Karpas-422 (cell line): Measurements from ENCODE around the gene CLIP4. TPM values are rescaled to one million over a fixed set of nuclear protein-coding genes. Genes with fewer than 3 reads are reported as not detected.

Experiments used
- DNase-seq: peaks from one replicate; pipeline ENCODE4 v3.0.0-alpha.2; 2015
- H2AFZ ChIP-seq: fragments of 200-600 bp; sonication (generic); 2 replicates; pipeline ENCODE4 v1.6.1; 2014; ENCODE audit warnings: antibody characterized with exemption, low read length, mixed read lengths
- H3K27ac ChIP-seq: fragments of 200-600 bp; sonication (generic); 2 replicates; pipeline ENCODE4 v1.5.1; 2014; ENCODE audit warnings: mild to moderate bottlenecking, low read length, moderate library complexity
- H3K27me3 ChIP-seq: fragments of 200-600 bp; sonication (generic); 2 replicates; pipeline ENCODE4 v1.6.1; 2014; ENCODE audit warnings: low read length, mixed read lengths
- H3K36me3 ChIP-seq: fragments of 200-600 bp; sonication (generic); 2 replicates; pipeline ENCODE4 v1.6.1; 2014; ENCODE audit warnings: low read length, mixed read lengths; ENCODE audit not compliant: insufficient read depth
- H3K4me1 ChIP-seq: fragments of 200-600 bp; sonication (generic); 2 replicates; pipeline ENCODE4 v1.6.1; 2014; ENCODE audit warnings: mild to moderate bottlenecking, low read length, mixed read lengths
- H3K4me2 ChIP-seq: fragments of 200-600 bp; sonication (generic); 2 replicates; pipeline ENCODE4 v1.6.1; 2014; ENCODE audit warnings: low read length, low read depth, mild to moderate bottlenecking; ENCODE audit not compliant: poor library complexity, severe bottlenecking
- H3K4me3 ChIP-seq: fragments of 200-600 bp; sonication (generic); 2 replicates; pipeline ENCODE4 v1.5.1; 2014; ENCODE audit warnings: mild to moderate bottlenecking, antibody characterized with exemption, low read length, mixed read lengths
- H3K79me2 ChIP-seq: fragments of 200-600 bp; sonication (generic); 2 replicates; pipeline ENCODE4 v1.6.1; 2014; ENCODE audit warnings: mild to moderate bottlenecking, low read length, mixed read lengths
- H3K9ac ChIP-seq: fragments of 200-600 bp; sonication (generic); 2 replicates; pipeline ENCODE4 v1.6.0; 2014; ENCODE audit warnings: low read length
- H3K9me2 ChIP-seq: fragments of 200-600 bp; sonication (generic), shearing (Covaris generic); replicated peaks from 2 replicates; pipeline ENCODE4 v1.6.0; 2014; ENCODE audit warnings: mild to moderate bottlenecking, low read length, moderate library complexity; ENCODE audit not compliant: insufficient read depth
- H3K9me3 ChIP-seq: fragments of 300-700, 200-600 bp; sonication (generic); 2 replicates; pipeline ENCODE4 v1.6.1; 2014; ENCODE audit warnings: low read length, mixed read lengths
- H4K20me1 ChIP-seq: fragments of 200-600 bp; sonication (generic); 2 replicates; pipeline ENCODE4 v1.6.1; 2014; ENCODE audit warnings: mild to moderate bottlenecking, antibody characterized with exemption, low read length, low read depth; ENCODE audit not compliant: insufficient read depth
- total RNA-seq: library from RNA; depleted of rRNA; stranded (reverse); fragments of >200 nt; shearing (Covaris generic); gene quantifications from 2 replicates; pipeline ENCODE4 v1.2.3, GENCODE V29; 2014; ENCODE audit warnings: low replicate concordance

The CLIP4 gene
- total RNA-seq, 1 experiment from 2014 or later = not detected

DNA sequence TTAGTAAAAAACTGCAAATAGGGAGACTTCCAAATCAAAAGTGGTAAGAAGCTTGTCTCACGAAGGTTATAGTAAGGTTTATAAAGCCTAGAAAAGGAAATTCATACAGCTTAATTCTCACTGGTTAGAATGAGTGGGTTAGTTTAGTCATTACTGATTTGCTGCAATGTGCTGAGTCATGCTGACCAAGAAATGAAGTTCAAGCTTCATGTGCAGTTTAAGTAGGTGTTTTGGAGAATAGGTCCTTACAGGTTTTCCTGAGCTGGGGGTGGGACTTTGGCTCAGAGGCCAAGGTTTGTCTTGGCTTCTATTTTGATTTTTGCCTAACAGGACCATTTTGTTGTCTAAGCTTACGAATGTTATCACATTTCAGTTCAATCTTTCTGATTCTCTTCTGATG, 15.1 kb downstream of the CLIP4 start:
- no peaks in the 10 kb centered on the region for H3K9me3 ChIP-seq
- H3K9ac ChIP-seq = no peak overlapping the region
- DNase-seq = peak; percentile 46
- H3K79me2 ChIP-seq = no peaks in the 10 kb centered on the region
- H4K20me1 ChIP-seq = no peaks in the 10 kb centered on the region
- no peak overlapping the region for H3K4me3 ChIP-seq
- no peaks in the 10 kb centered on the region for H3K36me3 ChIP-seq
- no peaks in the 10 kb centered on the region for H3K9me2 ChIP-seq
- peak overlapping the region; percentile 29; the same call in 1 of the 2 replicates for H2AFZ ChIP-seq
- no peaks in the 10 kb centered on the region; the same call in 1 of the 2 replicates for H3K27me3 ChIP-seq
- peak overlapping the region; percentile 4 for H3K4me2 ChIP-seq
- no peak overlapping the region for H3K27ac ChIP-seq
- peaks cover 14% of the 10 kb centered on the region for H3K4me1 ChIP-seq

DNA sequence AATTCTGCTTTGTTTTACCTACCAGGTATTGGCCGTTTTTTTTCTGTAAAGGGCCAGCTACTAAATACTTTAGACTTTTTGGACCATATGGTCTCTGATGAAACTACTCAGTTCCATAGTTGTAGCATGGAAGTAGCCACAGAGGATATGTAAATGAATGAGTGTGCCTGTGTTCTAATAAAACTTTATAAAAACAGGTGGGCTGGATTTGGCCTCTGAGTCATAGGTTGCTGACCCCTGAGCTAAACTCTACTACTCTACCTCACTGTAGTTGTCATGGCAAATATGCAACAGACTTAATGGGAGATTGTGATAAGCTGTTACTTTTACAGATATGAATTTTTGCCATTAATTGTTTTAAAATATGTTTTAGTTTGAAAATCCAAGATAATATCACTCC, 19.7 kb downstream of the CLIP4 start:
- H3K9ac ChIP-seq = no peak overlapping the region
- no peak overlapping the region for H2AFZ ChIP-seq
- H3K36me3 ChIP-seq = no peaks in the 10 kb centered on the region
- no peaks in the 10 kb centered on the region for H3K79me2 ChIP-seq
- no peak overlapping the region for H3K4me2 ChIP-seq
- H4K20me1 ChIP-seq = no peaks in the 10 kb centered on the region
- DNase-seq = no peak
- H3K27ac ChIP-seq = no peak overlapping the region
- H3K4me1 ChIP-seq = peaks cover 14% of the 10 kb centered on the region
- no peak overlapping the region for H3K4me3 ChIP-seq
- H3K9me3 ChIP-seq = no peaks in the 10 kb centered on the region
- H3K27me3 ChIP-seq = no peaks in the 10 kb centered on the region
- no peaks in the 10 kb centered on the region for H3K9me2 ChIP-seq

GRCh38 chr2:29139152-29139551, 23.9 kb downstream of the CLIP4 start:
- Histone ChIP-seq H3K36me3 (no peaks in the 10 kb centered on the region), H4K20me1 (no peaks in the 10 kb centered on the region), H3K9ac (no peak overlapping the region), H3K4me3 (no peak overlapping the region), H3K9me2 (no peaks in the 10 kb centered on the region), H3K79me2 (no peaks in the 10 kb centered on the region), H3K4me1 (peaks cover 5% of the 10 kb centered on the region; the same call in 1 of the 2 replicates), H3K27ac (no peak overlapping the region), H3K9me3 (no peaks in the 10 kb centered on the region), H3K4me2 (no peak overlapping the region), H3K27me3 (no peaks in the 10 kb centered on the region), H2AFZ (no peak overlapping the region)
- no peak for DNase-seq

DNA sequence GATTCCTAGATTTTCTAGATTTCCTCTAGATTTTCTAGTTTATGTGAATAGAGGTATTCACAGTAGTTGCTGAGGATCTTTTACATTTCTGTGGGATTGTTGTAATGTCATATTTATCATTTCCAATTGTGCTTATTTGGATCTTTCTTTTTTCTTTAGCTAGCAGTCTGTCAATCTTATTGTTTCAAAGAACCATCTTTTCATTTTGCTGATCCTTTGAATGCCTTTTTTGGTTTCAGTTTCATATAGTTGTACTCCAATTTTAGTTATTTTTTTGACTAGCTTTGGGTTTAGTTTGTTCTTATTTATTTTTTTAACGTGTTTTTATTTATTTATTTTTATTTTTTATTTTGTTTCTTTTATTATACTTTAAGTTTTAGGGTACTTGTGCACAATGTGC, 24.5 kb downstream of the CLIP4 start:
- Histone ChIP-seq H3K79me2 (no peaks in the 10 kb centered on the region), H3K4me2 (no peak overlapping the region)
- no peak for DNase-seq

GRCh38 chr2:29143657-29144056, 28.4 kb downstream of the CLIP4 start:
- H3K79me2 ChIP-seq = no peaks in the 10 kb centered on the region
- H3K4me2 ChIP-seq = no peak overlapping the region
- H3K9me2 ChIP-seq = no peaks in the 10 kb centered on the region
- no peaks in the 10 kb centered on the region for H3K9me3 ChIP-seq
- DNase-seq = no peak
- no peak overlapping the region for H3K27ac ChIP-seq
- H3K4me1 ChIP-seq = no peaks in the 10 kb centered on the region
- H3K9ac ChIP-seq = no peak overlapping the region
- H4K20me1 ChIP-seq = no peaks in the 10 kb centered on the region
- H3K36me3 ChIP-seq = no peaks in the 10 kb centered on the region
- no peak overlapping the region for H3K4me3 ChIP-seq
- H2AFZ ChIP-seq = no peak overlapping the region
- no peaks in the 10 kb centered on the region for H3K27me3 ChIP-seq

More for the DNA sequence above, 24.5 kb downstream of the CLIP4 start:
- no peaks in the 10 kb centered on the region for H3K9me2 ChIP-seq
- H3K4me3 ChIP-seq = no peak overlapping the region
- H2AFZ ChIP-seq = no peak overlapping the region
- H3K27me3 ChIP-seq = no peaks in the 10 kb centered on the region
- no peaks in the 10 kb centered on the region for H4K20me1 ChIP-seq
- H3K27ac ChIP-seq = no peak overlapping the region
- H3K9ac ChIP-seq = no peak overlapping the region
- no peaks in the 10 kb centered on the region for H3K36me3 ChIP-seq
- H3K9me3 ChIP-seq = no peaks in the 10 kb centered on the region
- peaks cover 5% of the 10 kb centered on the region; the same call in 1 of the 2 replicates for H3K4me1 ChIP-seq

- no peak overlapping the region for H3K9ac ChIP-seq
- no peaks in the 10 kb centered on the region for H4K20me1 ChIP-seq
- H3K9me3 ChIP-seq = no peaks in the 10 kb centered on the region
- H3K4me3 ChIP-seq = no peak overlapping the region
- DNase-seq = no peak
- H3K36me3 ChIP-seq = no peaks in the 10 kb centered on the region
- H3K79me2 ChIP-seq = no peaks in the 10 kb centered on the region
- H3K9me2 ChIP-seq = no peaks in the 10 kb centered on the region
- no peak overlapping the region for H3K4me2 ChIP-seq
- H3K27ac ChIP-seq = no peak overlapping the region
- H3K27me3 ChIP-seq = no peaks in the 10 kb centered on the region
- H3K4me1 ChIP-seq = no peaks in the 10 kb centered on the region
- H2AFZ ChIP-seq = no peak overlapping the region
These were observed 31.0 kb downstream of the CLIP4 start for GRCh38 chr2:29146197-29146596.

DNA sequence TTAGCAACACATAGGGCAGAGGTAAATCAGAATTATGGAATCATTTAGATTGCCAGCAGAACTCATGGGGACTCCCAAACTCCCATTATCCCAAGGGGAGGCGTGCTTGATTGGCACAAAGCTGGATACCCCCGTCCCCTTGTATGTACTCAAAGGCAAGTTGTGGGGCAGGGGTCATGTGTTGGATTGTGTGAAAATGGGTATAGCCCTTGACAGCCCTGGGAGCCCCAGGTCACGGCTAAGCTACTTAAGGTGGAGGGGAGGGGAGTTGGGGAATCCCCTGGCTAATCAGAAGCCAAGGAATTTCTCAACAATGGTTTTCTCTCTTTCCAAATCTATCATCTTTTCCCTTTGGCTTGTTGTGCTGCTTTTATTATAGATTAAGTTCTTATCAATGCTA, 32.7 kb downstream of the CLIP4 start:
- no peak overlapping the region for H3K27ac ChIP-seq
- H4K20me1 ChIP-seq = no peaks in the 10 kb centered on the region
- H3K36me3 ChIP-seq = no peaks in the 10 kb centered on the region
- DNase-seq = no peak
- H3K79me2 ChIP-seq = no peaks in the 10 kb centered on the region
- no peaks in the 10 kb centered on the region for H3K4me1 ChIP-seq
- H3K4me3 ChIP-seq = no peak overlapping the region
- H3K4me2 ChIP-seq = no peak overlapping the region
- H3K27me3 ChIP-seq = no peaks in the 10 kb centered on the region
- H3K9me3 ChIP-seq = no peaks in the 10 kb centered on the region
- no peak overlapping the region for H2AFZ ChIP-seq
- no peak overlapping the region for H3K9ac ChIP-seq
- no peaks in the 10 kb centered on the region for H3K9me2 ChIP-seq

- no peak overlapping the region for H3K4me2 ChIP-seq
- no peak overlapping the region for H3K27ac ChIP-seq
- no peak overlapping the region for H3K9ac ChIP-seq
- no peaks in the 10 kb centered on the region for H3K9me3 ChIP-seq
- no peak overlapping the region for H2AFZ ChIP-seq
- no peak overlapping the region for H3K4me3 ChIP-seq
- no peaks in the 10 kb centered on the region for H3K36me3 ChIP-seq
- no peaks in the 10 kb centered on the region for H4K20me1 ChIP-seq
- H3K9me2 ChIP-seq = no peaks in the 10 kb centered on the region
- no peaks in the 10 kb centered on the region for H3K79me2 ChIP-seq
- peaks cover 9% of the 10 kb centered on the region for H3K4me1 ChIP-seq
- H3K27me3 ChIP-seq = peaks cover 3% of the 10 kb centered on the region
- DNase-seq = no peak
These were observed 39.4 kb downstream of the CLIP4 start for GRCh38 chr2:29154610-29155009.

DNA sequence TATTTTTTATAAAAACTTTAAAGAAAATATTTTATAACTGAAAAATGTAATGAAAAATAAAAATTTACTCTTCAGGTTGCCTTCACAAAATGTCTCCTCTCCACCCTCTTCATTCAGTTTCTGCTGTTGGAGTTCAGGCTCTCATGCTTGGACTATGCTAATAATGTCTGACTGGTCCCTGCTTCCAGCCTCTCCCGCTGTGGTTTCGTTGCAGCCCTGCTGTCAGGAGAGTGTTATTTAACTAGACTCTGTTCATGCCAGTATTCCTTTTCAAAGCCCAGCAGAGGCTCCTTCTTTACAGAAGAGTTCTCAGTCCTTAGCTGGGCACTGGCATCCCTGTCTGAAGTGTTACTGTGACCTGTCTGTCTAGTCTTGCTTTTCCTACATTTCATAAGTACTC, 40.4 kb downstream of the CLIP4 start:
- H3K36me3 ChIP-seq = no peaks in the 10 kb centered on the region

More for the DNA sequence above, 40.4 kb downstream of the CLIP4 start:
- Histone ChIP-seq H4K20me1 (no peaks in the 10 kb centered on the region), H3K4me3 (no peak overlapping the region), H3K4me2 (no peak overlapping the region), H3K27me3 (peaks cover 3% of the 10 kb centered on the region), H3K9me2 (no peaks in the 10 kb centered on the region), H3K9me3 (no peaks in the 10 kb centered on the region), H3K4me1 (peaks cover 9% of the 10 kb centered on the region), H3K27ac (no peak overlapping the region), H3K79me2 (no peaks in the 10 kb centered on the region), H3K9ac (no peak overlapping the region), H2AFZ (no peak overlapping the region)
- no peak for DNase-seq
